GM21390 (cell line): ENCODE results near the gene CAPN9.

Source experiments
- ATAC-seq: cut with Tn5 transposase; IDR thresholded peaks from one replicate; pipeline ENCODE4 v1.9.1; 2021; ENCODE audit not compliant: unreplicated experiment

CAPN9 gene

GRCh38 chr1:230745071-230745470, 2.1 kb upstream of the CAPN9 start:
- ATAC-seq, result no peak

GRCh38 chr1:230746617-230747016, 571 bp upstream of the CAPN9 start:
- ATAC-seq, result no peak

- no peak for ATAC-seq
Measured at GRCh38 chr1:230747890-230748800, 957 bp downstream of the CAPN9 start.

GRCh38 chr1:230749150-230749549, 2.0 kb downstream of the CAPN9 start:
- no peak for ATAC-seq

GRCh38 chr1:230749635-230750034, 2.4 kb downstream of the CAPN9 start:
- no peak for ATAC-seq

GRCh38 chr1:230750576-230750975, 3.4 kb downstream of the CAPN9 start:
- no peak for ATAC-seq

GRCh38 chr1:230750986-230751625, 3.9 kb downstream of the CAPN9 start:
- ATAC-seq, result no peak

GRCh38 chr1:230752407-230752806, 5.2 kb downstream of the CAPN9 start:
- ATAC-seq, result no peak

GRCh38 chr1:230753191-230753585, 6.0 kb downstream of the CAPN9 start:
- ATAC-seq, result no peak

- ATAC-seq, result no peak
Measured at GRCh38 chr1:230753586-230754251, 6.5 kb downstream of the CAPN9 start.

- ATAC-seq, result no peak
Measured at GRCh38 chr1:230754796-230755195, 7.6 kb downstream of the CAPN9 start.

GRCh38 chr1:230757856-230758708, 10.9 kb downstream of the CAPN9 start:
- no peak for ATAC-seq

- ATAC-seq, result no peak
Measured at GRCh38 chr1:230758709-230759368, 11.7 kb downstream of the CAPN9 start.

- ATAC-seq, result no peak
Measured at GRCh38 chr1:230759369-230760065, 12.3 kb downstream of the CAPN9 start.

- ATAC-seq, result no peak
Measured at GRCh38 chr1:230760360-230760827, 13.2 kb downstream of the CAPN9 start.

GRCh38 chr1:230761443-230762167, 14.4 kb downstream of the CAPN9 start:
- ATAC-seq, result no peak

GRCh38 chr1:230763927-230764591, 16.9 kb downstream of the CAPN9 start:
- ATAC-seq, result no peak

- no peak for ATAC-seq
Measured at GRCh38 chr1:230766318-230766717, 19.1 kb downstream of the CAPN9 start.
